GM18907 (cell line): ENCODE results near the gene LY6G6C.

Source experiments
- ATAC-seq: cut with Tn5 transposase; IDR thresholded peaks from one replicate; pipeline ENCODE4 v1.9.1; 2021; ENCODE audit warnings: mild to moderate bottlenecking, moderate library complexity; ENCODE audit not compliant: unreplicated experiment

The LY6G6C gene

GRCh38 chr6:31742894-31743293, 21.3 kb upstream of the LY6G6C start:
- no peak for ATAC-seq

- ATAC-seq = no peak
Observed at GRCh38 chr6:31741815-31742214, 20.3 kb upstream of the LY6G6C start.

- ATAC-seq = no peak
Observed at GRCh38 chr6:31740397-31741223, 19.1 kb upstream of the LY6G6C start.

- peak; percentile 69 for ATAC-seq
Observed at GRCh38 chr6:31739639-31740396, 18.3 kb upstream of the LY6G6C start, which contains the start of gene MSH5. MSH5 (plus strand) TSS chr6:31740005; CDS start chr6:31740467, 462 bp downstream.

GRCh38 chr6:31737991-31738979, 16.7 kb upstream of the LY6G6C start:
- ATAC-seq = no peak

GRCh38 chr6:31737315-31737990, 15.9 kb upstream of the LY6G6C start:
- ATAC-seq = no peak

GRCh38 chr6:31736768-31737314, 15.3 kb upstream of the LY6G6C start:
- no peak for ATAC-seq

GRCh38 chr6:31736021-31736767, 14.6 kb upstream of the LY6G6C start, which contains the start of gene CLIC1:
CLIC1 (minus strand) TSS chr6:31736530; CDS start chr6:31736300, 230 bp downstream.
- no peak for ATAC-seq

- peak; percentile 30 for ATAC-seq
Observed at GRCh38 chr6:31734821-31735406, 13.4 kb upstream of the LY6G6C start.

- ATAC-seq = no peak
Observed at GRCh38 chr6:31734247-31734820, 12.8 kb upstream of the LY6G6C start.

GRCh38 chr6:31733734-31734133, 12.2 kb upstream of the LY6G6C start:
- ATAC-seq = no peak

GRCh38 chr6:31732029-31732428, 10.5 kb upstream of the LY6G6C start:
- ATAC-seq = no peak

GRCh38 chr6:31730631-31731086, 9.1 kb upstream of the LY6G6C start:
- ATAC-seq = no peak

- peak; percentile 24 for ATAC-seq
Observed at GRCh38 chr6:31729979-31730630, 8.6 kb upstream of the LY6G6C start.

- peak; percentile 54 for ATAC-seq
Observed at GRCh38 chr6:31729515-31729978, 8.0 kb upstream of the LY6G6C start.

GRCh38 chr6:31728767-31729514, 7.4 kb upstream of the LY6G6C start, which contains the start of gene DDAH2:
DDAH2 (minus strand) TSS chr6:31729299; CDS start chr6:31729161, 138 bp downstream.
- no peak for ATAC-seq
